ENCODE data around the gene TECPR2.

TECPR2 gene

DNA sequence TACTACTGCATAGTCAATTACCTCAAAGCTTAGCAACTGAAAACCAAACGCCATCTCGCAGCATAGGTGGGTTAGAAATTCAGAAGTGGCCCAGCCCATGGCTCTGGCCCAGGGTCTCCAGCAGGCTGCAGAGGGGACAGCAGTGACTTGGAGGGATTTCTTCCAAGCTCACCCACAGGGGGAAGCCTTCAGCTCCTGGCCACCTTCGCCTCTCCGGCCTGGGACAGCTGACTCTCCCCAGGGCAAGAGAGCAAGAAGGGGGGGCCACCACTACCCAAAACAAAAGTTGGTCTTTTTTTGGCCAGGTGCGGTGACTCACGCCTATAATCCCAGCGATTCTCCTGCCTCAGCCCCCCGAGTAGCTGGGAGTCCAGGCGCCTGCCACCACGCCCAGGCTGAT is 179.0 kb downstream of the TECPR2 start:
- TF ChIP-seq ESRRG (CRISPR knock-in tag; IDR thresholded peaks at IDR 0.05), result no peak
- no peak for TF ChIP-seq ZFP3 (CRISPR knock-in tag; IDR thresholded peaks at IDR 0.05)
- no peak for TF ChIP-seq CSDC2 (CRISPR knock-in tag; IDR thresholded peaks at IDR 0.05)
- no peak for TF ChIP-seq ZNF70 (CRISPR knock-in tag; IDR thresholded peaks at IDR 0.05)
- no peak for TF ChIP-seq ZC3H10 (CRISPR knock-in tag; IDR thresholded peaks at IDR 0.05)
- TF ChIP-seq ARNTL (CRISPR knock-in tag; IDR thresholded peaks at IDR 0.05; ENCODE audit: borderline replicate concordance, low read depth), result no peak
- TF ChIP-seq SNAI2 (CRISPR knock-in tag; IDR thresholded peaks at IDR 0.05), result no peak
- TF ChIP-seq ZNF565 (CRISPR knock-in tag; conservative IDR thresholded peaks at IDR 0.05; ENCODE audit: low read depth), result no peak
- TF ChIP-seq GLIS3 (CRISPR knock-in tag; IDR thresholded peaks at IDR 0.05), result no peak
- no peak for TF ChIP-seq CSRNP3 (CRISPR knock-in tag; IDR thresholded peaks at IDR 0.05)
- TF ChIP-seq PPARA (CRISPR knock-in tag; IDR thresholded peaks at IDR 0.05; ENCODE audit: borderline replicate concordance), result no peak
- TF ChIP-seq RARB (CRISPR knock-in tag; IDR thresholded peaks at IDR 0.05), result no peak
- no peak for TF ChIP-seq ZNF8 (CRISPR knock-in tag; IDR thresholded peaks at IDR 0.05)
- TF ChIP-seq, protein P1, sequence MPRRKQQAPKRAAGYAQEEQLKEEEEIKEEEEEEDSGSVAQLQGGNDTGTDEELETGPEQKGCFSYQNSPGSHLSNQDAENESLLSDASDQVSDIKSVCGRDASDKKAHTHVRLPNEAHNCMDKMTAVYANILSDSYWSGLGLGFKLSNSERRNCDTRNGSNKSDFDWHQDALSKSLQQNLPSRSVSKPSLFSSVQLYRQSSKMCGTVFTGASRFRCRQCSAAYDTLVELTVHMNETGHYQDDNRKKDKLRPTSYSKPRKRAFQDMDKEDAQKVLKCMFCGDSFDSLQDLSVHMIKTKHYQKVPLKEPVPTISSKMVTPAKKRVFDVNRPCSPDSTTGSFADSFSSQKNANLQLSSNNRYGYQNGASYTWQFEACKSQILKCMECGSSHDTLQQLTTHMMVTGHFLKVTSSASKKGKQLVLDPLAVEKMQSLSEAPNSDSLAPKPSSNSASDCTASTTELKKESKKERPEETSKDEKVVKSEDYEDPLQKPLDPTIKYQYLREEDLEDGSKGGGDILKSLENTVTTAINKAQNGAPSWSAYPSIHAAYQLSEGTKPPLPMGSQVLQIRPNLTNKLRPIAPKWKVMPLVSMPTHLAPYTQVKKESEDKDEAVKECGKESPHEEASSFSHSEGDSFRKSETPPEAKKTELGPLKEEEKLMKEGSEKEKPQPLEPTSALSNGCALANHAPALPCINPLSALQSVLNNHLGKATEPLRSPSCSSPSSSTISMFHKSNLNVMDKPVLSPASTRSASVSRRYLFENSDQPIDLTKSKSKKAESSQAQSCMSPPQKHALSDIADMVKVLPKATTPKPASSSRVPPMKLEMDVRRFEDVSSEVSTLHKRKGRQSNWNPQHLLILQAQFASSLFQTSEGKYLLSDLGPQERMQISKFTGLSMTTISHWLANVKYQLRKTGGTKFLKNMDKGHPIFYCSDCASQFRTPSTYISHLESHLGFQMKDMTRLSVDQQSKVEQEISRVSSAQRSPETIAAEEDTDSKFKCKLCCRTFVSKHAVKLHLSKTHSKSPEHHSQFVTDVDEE (CRISPR knock-in tag; IDR thresholded peaks at IDR 0.05), result no peak
- TF ChIP-seq, protein P2, sequence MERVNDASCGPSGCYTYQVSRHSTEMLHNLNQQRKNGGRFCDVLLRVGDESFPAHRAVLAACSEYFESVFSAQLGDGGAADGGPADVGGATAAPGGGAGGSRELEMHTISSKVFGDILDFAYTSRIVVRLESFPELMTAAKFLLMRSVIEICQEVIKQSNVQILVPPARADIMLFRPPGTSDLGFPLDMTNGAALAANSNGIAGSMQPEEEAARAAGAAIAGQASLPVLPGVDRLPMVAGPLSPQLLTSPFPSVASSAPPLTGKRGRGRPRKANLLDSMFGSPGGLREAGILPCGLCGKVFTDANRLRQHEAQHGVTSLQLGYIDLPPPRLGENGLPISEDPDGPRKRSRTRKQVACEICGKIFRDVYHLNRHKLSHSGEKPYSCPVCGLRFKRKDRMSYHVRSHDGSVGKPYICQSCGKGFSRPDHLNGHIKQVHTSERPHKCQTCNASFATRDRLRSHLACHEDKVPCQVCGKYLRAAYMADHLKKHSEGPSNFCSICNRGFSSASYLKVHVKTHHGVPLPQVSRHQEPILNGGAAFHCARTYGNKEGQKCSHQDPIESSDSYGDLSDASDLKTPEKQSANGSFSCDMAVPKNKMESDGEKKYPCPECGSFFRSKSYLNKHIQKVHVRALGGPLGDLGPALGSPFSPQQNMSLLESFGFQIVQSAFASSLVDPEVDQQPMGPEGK (CRISPR knock-in tag; IDR thresholded peaks at IDR 0.05; ENCODE audit: borderline replicate concordance), result no peak
- TF ChIP-seq BACH2 (CRISPR knock-in tag; IDR thresholded peaks at IDR 0.05; ENCODE audit: borderline replicate concordance), result no peak
- no peak for ATAC-seq

DNA sequence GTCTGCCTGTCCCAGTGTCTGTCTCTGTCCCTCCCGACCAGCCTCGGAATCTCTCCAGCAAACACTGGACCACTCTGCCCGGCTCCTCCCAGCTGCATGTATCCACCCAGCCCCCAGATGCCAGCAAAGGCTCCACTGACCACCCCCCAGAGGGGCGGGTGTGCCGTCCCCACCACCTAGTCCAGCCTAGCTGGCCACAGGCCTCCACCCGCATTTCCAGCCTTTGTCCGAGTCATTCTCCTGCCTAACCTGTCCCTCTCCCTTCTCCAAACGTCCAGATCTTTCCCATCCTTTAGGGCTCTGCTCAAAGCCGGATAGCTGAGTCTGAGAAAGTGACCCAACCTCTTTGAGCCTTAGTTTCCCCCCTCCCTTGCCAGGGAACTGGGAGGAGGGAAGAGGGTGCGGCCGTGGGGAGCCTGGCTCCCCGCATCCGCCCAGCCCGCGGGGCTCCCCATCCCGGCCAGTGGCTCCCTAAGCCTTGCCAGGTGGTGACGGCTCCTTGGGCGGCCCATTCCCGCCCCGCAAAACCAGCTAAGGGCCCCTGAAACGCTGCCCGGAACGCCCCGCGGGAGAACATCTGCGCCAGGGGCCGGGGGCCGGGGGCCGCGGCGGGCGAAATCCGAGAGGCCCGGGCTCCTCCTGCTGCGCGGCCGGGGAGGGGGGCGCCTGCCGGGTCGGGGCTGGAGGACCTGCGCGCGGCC is 181.5 kb downstream of the TECPR2 start:
- ATAC-seq, result no peak
- TF ChIP-seq TOX (CRISPR knock-in tag; IDR thresholded peaks at IDR 0.05; ENCODE audit: borderline replicate concordance) (no peak), ZNF70 (CRISPR knock-in tag; IDR thresholded peaks at IDR 0.05) (no peak), ZC3H10 (CRISPR knock-in tag; IDR thresholded peaks at IDR 0.05) (no peak), ZFP30 (CRISPR knock-in tag; IDR thresholded peaks at IDR 0.05) (no peak), ZFP3 (CRISPR knock-in tag; IDR thresholded peaks at IDR 0.05) (no peak), BACH2 (CRISPR knock-in tag; IDR thresholded peaks at IDR 0.05; ENCODE audit: borderline replicate concordance) (no peak), ESRRG (CRISPR knock-in tag; IDR thresholded peaks at IDR 0.05) (no peak), ZNF565 (CRISPR knock-in tag; conservative IDR thresholded peaks at IDR 0.05; ENCODE audit: low read depth) (no peak), CSRNP3 (CRISPR knock-in tag; IDR thresholded peaks at IDR 0.05) (no peak), PPARA (CRISPR knock-in tag; IDR thresholded peaks at IDR 0.05; ENCODE audit: borderline replicate concordance) (no peak), OSR1 (CRISPR knock-in tag; IDR thresholded peaks at IDR 0.05) (no peak), GLIS3 (CRISPR knock-in tag; IDR thresholded peaks at IDR 0.05) (no peak), SNAI2 (CRISPR knock-in tag; IDR thresholded peaks at IDR 0.05) (no peak), ISL1 (CRISPR knock-in tag; IDR thresholded peaks at IDR 0.05) (no peak)
- TF ChIP-seq, protein P3, sequence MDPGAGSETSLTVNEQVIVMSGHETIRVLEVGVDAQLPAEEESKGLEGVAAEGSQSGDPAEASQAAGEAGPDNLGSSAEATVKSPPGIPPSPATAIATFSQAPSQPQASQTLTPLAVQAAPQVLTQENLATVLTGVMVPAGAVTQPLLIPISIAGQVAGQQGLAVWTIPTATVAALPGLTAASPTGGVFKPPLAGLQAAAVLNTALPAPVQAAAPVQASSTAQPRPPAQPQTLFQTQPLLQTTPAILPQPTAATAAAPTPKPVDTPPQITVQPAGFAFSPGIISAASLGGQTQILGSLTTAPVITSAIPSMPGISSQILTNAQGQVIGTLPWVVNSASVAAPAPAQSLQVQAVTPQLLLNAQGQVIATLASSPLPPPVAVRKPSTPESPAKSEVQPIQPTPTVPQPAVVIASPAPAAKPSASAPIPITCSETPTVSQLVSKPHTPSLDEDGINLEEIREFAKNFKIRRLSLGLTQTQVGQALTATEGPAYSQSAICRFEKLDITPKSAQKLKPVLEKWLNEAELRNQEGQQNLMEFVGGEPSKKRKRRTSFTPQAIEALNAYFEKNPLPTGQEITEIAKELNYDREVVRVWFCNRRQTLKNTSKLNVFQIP (CRISPR knock-in tag; IDR thresholded peaks at IDR 0.05; ENCODE audit: borderline replicate concordance, low read depth), result no peak
- TF ChIP-seq, protein P4, sequence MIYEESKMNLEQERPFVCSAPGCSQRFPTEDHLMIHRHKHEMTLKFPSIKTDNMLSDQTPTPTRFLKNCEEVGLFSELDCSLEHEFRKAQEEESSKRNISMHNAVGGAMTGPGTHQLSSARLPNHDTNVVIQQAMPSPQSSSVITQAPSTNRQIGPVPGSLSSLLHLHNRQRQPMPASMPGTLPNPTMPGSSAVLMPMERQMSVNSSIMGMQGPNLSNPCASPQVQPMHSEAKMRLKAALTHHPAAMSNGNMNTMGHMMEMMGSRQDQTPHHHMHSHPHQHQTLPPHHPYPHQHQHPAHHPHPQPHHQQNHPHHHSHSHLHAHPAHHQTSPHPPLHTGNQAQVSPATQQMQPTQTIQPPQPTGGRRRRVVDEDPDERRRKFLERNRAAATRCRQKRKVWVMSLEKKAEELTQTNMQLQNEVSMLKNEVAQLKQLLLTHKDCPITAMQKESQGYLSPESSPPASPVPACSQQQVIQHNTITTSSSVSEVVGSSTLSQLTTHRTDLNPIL (CRISPR knock-in tag; IDR thresholded peaks at IDR 0.05; ENCODE audit: low read depth), result no peak
- TF ChIP-seq, protein P2 (CRISPR knock-in tag; IDR thresholded peaks at IDR 0.05; ENCODE audit: borderline replicate concordance), result no peak
- TF ChIP-seq, protein P1 (CRISPR knock-in tag; IDR thresholded peaks at IDR 0.05), result no peak

All from SK-N-SH treated with all-trans-retinoic acid at 6 μM for 48 hours (cell line).